ENCODE measurements around the gene GPR18. TPM values are rescaled to one million over a fixed set of nuclear protein-coding genes. Genes with fewer than 3 reads are reported as not detected.

Gene GPR18, protein sequence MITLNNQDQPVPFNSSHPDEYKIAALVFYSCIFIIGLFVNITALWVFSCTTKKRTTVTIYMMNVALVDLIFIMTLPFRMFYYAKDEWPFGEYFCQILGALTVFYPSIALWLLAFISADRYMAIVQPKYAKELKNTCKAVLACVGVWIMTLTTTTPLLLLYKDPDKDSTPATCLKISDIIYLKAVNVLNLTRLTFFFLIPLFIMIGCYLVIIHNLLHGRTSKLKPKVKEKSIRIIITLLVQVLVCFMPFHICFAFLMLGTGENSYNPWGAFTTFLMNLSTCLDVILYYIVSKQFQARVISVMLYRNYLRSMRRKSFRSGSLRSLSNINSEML
- total RNA-seq (2022): not detected in 2 replicates
- not detected for Bru-seq, nascent RNA
- BruChase-seq, experiment 1, labeled RNA remaining after a 2-hour chase: not detected
- BruChase-seq, experiment 2, labeled RNA remaining after a 6-hour chase: not detected
- long read RNA-seq: 0 reads

DNA sequence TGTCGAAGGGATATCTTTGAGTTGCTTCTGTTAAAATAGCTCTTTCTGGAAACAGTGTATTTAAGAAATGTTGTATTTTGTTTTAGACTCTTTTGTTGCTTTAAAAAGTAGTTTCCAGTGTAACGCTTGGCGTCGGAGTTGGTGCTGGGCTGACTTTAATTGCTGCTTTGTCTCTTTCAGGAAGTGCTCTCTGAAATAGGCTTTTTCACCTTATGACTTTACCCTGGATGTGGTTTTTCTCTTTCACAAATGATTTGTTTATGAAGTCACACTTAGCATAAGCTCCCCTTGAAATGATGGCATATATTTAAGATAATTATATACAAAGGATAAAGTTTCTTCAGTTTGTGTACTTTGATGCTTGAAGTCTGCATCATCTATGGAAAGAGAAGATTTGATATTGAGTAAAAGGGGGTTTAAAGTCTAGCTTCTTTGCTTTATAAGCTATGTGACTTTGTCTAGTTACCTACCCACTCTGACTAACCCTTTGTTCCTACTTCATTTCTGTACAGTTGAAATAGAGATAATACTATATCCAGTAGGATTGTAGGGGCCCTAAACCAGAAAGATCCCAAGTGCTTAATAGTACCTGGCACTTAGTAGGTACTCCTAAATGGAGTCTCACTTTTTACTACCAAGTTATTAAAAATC lies at the start of gene GPR18:
TSS of gene GPR18 (minus strand) at position 170 of the 651 bp plus-strand sequence. CDS start 2,507 bp downstream, outside the sequence.
- no peaks in the 10 kb centered on the region for H3K9me3 Mint-ChIP-seq (ENCODE audit: unreplicated experiment)
- POLR2A ChIA-PET: no interaction called here
- H3K4me3 ChIP-seq (ENCODE audit: low read depth, low read length): no peak within 1 kb of the TSS
- H3K4me1 ChIP-seq: no peaks in the 10 kb centered on the region
- peaks cover 6% of the 10 kb centered on the region for H3K36me3 Mint-ChIP-seq (ENCODE audit: insufficient read depth, unreplicated experiment)
- no peak for DNase-seq
- no peak within 1 kb of the TSS for H3K4me3 Mint-ChIP-seq (ENCODE audit: unreplicated experiment)
- H3K4me1 Mint-ChIP-seq (ENCODE audit: low read depth, unreplicated experiment): no peaks in the 10 kb centered on the region
- CTCF ChIA-PET: no interaction called here
- TF ChIP-seq, protein P1, sequence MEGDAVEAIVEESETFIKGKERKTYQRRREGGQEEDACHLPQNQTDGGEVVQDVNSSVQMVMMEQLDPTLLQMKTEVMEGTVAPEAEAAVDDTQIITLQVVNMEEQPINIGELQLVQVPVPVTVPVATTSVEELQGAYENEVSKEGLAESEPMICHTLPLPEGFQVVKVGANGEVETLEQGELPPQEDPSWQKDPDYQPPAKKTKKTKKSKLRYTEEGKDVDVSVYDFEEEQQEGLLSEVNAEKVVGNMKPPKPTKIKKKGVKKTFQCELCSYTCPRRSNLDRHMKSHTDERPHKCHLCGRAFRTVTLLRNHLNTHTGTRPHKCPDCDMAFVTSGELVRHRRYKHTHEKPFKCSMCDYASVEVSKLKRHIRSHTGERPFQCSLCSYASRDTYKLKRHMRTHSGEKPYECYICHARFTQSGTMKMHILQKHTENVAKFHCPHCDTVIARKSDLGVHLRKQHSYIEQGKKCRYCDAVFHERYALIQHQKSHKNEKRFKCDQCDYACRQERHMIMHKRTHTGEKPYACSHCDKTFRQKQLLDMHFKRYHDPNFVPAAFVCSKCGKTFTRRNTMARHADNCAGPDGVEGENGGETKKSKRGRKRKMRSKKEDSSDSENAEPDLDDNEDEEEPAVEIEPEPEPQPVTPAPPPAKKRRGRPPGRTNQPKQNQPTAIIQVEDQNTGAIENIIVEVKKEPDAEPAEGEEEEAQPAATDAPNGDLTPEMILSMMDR (IDR thresholded peaks at IDR 0.05; ENCODE audit: insufficient read depth in 1 of 2, low read depth in 1 of 2, low read length in 1 of 2, severe bottlenecking in 1 of 2, unreplicated experiment in 1 of 2): no peak
- H3K27me3 ChIP-seq (replicated peaks; ENCODE audit: control insufficient read depth, insufficient read depth, low read length): no peaks in the 10 kb centered on the region
- no peaks in the 10 kb centered on the region for H3K36me3 ChIP-seq (ENCODE audit: control insufficient read depth, insufficient read depth, low read length)
- intact Hi-C loops (cut with micrococcal nuclease; ENCODE audit: unreplicated experiment): no loop called here
- no peaks in the 10 kb centered on the region for H3K9me3 ChIP-seq
- no peaks in the 10 kb centered on the region for H3K27me3 Mint-ChIP-seq (ENCODE audit: insufficient read depth, unreplicated experiment)
- no peak within 1 kb of the TSS for H3K27ac Mint-ChIP-seq (ENCODE audit: unreplicated experiment)
- BruUV-seq (replicated peaks): no TSS peak

DNA sequence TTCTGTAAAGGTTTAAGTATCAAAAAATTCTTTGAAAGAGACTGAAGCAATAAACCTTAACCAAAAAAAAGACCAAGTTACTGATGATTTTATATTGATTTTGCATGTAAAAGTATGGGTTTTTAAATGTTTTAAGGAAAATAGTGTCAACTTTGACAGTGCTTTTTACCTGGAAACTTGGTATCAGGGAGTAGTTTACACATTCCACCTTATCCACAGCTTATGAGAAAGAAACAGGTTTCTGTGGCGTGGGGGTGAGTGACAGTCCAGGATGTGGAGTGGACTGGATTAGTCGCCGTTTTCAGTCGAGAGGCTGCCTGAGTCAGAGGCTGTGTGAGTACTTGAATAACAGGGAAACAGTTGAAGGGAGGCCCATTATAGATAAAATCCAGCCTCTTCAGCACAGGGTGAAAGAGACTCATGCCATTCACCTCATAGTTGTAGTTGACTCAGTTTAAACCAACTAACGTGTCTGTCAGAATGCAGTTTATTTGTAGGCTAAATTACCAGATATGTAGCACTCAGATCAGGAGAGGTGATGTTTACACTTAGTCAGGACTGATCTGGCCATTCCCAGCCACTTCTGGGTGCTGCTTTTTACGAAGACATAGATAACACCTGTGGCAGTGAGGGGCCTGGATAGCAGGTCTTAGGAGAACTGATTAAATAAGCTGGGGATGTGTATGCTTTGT lies 49.6 kb upstream of the GPR18 start:
- H3K4me3 ChIP-seq (ENCODE audit: low read depth, low read length): no peak overlapping the region
- intact Hi-C loops (cut with micrococcal nuclease; ENCODE audit: unreplicated experiment): no loop called here
- H3K27me3 Mint-ChIP-seq (ENCODE audit: insufficient read depth, unreplicated experiment): no peaks in the 10 kb centered on the region
- TF ChIP-seq, protein P1 (IDR thresholded peaks at IDR 0.05; ENCODE audit: insufficient read depth in 1 of 2, low read depth in 1 of 2, low read length in 1 of 2, severe bottlenecking in 1 of 2, unreplicated experiment in 1 of 2): no peak
- no peak overlapping the region for H3K27ac Mint-ChIP-seq (ENCODE audit: unreplicated experiment)
- no TSS peak for BruUV-seq (replicated peaks)
- H3K36me3 ChIP-seq (ENCODE audit: control insufficient read depth, insufficient read depth, low read length): peaks cover 2% of the 10 kb centered on the region; the same call in 1 of the 2 replicates
- H3K9me3 Mint-ChIP-seq (ENCODE audit: unreplicated experiment): no peaks in the 10 kb centered on the region
- ChIA-PET CTCF (no interaction called here), POLR2A (no interaction called here)
- H3K4me1 ChIP-seq: no peaks in the 10 kb centered on the region
- DNase-seq: no peak
- no peaks in the 10 kb centered on the region for H3K27me3 ChIP-seq (replicated peaks; ENCODE audit: control insufficient read depth, insufficient read depth, low read length)
- peaks cover 7% of the 10 kb centered on the region for H3K4me1 Mint-ChIP-seq (ENCODE audit: low read depth, unreplicated experiment)
- H3K36me3 Mint-ChIP-seq (ENCODE audit: insufficient read depth, unreplicated experiment): peaks cover 45% of the 10 kb centered on the region
- H3K4me3 Mint-ChIP-seq (ENCODE audit: unreplicated experiment): no peak overlapping the region
- H3K9me3 ChIP-seq: no peaks in the 10 kb centered on the region

DNA sequence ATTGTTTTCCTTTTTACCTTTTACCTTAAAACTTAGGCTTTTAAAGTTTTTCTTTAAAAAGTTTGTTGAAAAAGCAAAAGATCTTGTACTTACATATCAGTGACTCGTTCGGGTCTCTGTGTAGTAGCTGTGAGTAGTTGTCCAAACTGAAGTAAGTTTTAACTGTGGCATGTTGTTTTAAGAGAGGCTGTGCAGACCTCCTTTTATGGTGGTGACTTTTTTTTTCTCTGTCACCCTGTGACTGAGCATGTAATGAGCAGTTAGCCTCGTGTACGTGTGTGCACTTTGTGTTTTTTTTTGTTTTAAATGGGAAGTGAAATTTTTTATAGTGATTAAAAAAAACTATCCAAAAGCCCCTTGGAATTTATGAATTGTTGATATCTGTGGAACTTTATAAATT lies 49.1 kb upstream of the GPR18 start, which contains the start of gene GPR183:
TSS of gene GPR183 (minus strand) at position 153 of the 400 bp plus-strand sequence. CDS start 11,254 bp downstream, outside the sequence.
- intact Hi-C loops (cut with micrococcal nuclease; ENCODE audit: unreplicated experiment): no loop called here
- Mint-ChIP-seq H3K36me3 (ENCODE audit: insufficient read depth, unreplicated experiment) (peaks cover 45% of the 10 kb centered on the region), H3K4me1 (ENCODE audit: low read depth, unreplicated experiment) (peaks cover 7% of the 10 kb centered on the region), H3K4me3 (ENCODE audit: unreplicated experiment) (no peak within 1 kb of the TSS), H3K9me3 (ENCODE audit: unreplicated experiment) (no peaks in the 10 kb centered on the region), H3K27me3 (ENCODE audit: insufficient read depth, unreplicated experiment) (no peaks in the 10 kb centered on the region), H3K27ac (ENCODE audit: unreplicated experiment) (no peak within 1 kb of the TSS)
- ChIA-PET POLR2A (no interaction called here), CTCF (no interaction called here)
- H3K36me3 ChIP-seq (ENCODE audit: control insufficient read depth, insufficient read depth, low read length): peaks cover 2% of the 10 kb centered on the region
- no TSS peak for BruUV-seq (replicated peaks)
- H3K9me3 ChIP-seq: no peaks in the 10 kb centered on the region
- no peak within 1 kb of the TSS for H3K4me3 ChIP-seq (ENCODE audit: low read depth, low read length)
- DNase-seq: no peak
- TF ChIP-seq, protein P1 (IDR thresholded peaks at IDR 0.05; ENCODE audit: insufficient read depth in 1 of 2, low read depth in 1 of 2, low read length in 1 of 2, severe bottlenecking in 1 of 2, unreplicated experiment in 1 of 2): no peak
- no peaks in the 10 kb centered on the region for H3K27me3 ChIP-seq (replicated peaks; ENCODE audit: control insufficient read depth, insufficient read depth, low read length)
- no peaks in the 10 kb centered on the region for H3K4me1 ChIP-seq
